GOT3 (cell line): ENCODE data around the gene LCA5L.
"Not testable (repeated sequence)": the region's sequence is repeated elsewhere in the genome, so short reads cannot be mapped to it uniquely, and the experiment has no call there.

Source experiments
- DNase-seq: peaks from one replicate; lab custom pipeline; 2025; ENCODE audit warnings: mixed read lengths; lab: John Stamatoyannopoulos, UW

Gene LCA5L

DNA sequence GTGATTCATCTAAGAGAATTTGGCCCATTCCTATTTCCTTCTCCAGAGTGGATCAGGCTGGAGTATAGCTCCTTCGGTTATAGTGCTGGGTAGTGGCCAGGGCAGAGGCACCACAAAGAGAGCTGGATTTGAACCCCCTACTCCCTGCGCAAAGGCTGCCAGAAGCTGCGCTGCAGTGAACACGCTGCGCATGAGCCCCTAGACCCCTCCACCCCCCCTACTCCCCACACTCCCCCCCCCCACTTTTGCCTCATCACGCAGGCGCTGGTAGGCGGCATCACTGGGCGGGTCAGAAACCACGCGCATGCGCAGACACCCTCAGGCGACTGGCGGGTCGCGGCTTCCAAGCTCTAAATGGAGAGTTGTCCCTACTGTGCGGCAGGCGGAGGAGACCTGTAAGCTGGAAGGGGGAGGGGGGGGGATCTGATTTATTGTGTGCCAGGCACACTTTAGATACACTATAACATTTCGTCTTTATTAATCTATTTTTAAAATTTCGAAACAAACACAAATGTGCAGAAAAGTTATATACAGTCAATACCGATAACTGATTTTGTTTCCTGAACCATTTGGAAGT, 58.0 kb downstream of the LCA5L start:
- DNase-seq, result peak; percentile 73

DNA sequence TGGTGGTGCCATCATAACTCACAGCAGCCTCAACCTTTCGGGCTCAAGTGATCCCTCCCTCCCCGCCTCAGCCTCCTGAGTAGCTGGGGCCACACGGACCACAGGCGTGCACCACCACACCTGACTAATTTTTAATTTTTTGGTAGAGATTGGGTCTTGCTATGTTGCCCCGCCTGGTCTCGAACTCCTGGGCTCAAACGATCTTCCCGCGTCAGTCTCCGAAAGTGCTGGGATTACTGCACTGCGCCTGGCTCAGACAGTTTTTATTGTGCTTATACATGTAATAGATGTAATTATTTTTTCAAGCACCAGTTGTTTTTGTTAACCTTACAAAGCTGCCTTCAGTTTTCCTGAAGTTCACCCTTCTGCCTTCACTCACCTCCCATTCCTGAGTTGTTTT, 58.7 kb downstream of the LCA5L start:
- DNase-seq, result no peak

DNA sequence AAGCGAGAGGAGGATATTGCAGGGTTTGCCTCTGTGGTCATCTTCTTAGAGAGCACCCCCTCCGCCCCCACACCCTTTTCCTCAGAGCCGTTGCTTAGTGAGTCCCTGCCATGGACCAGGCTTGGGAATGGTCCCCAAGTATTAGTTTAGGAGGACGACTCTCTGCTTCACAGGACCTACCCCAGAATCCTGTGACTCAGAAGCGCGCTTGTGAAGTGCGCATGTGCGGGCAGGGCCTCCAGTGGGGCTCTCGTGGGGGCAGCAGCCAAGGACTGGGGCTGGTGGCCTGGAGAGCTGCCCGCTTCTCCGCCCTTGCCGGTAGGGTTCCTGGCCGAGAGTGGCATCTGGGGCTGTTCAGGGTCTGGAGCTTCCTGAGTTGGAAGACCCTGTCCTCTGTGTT, 59.4 kb downstream of the LCA5L start:
- no peak for DNase-seq

DNA sequence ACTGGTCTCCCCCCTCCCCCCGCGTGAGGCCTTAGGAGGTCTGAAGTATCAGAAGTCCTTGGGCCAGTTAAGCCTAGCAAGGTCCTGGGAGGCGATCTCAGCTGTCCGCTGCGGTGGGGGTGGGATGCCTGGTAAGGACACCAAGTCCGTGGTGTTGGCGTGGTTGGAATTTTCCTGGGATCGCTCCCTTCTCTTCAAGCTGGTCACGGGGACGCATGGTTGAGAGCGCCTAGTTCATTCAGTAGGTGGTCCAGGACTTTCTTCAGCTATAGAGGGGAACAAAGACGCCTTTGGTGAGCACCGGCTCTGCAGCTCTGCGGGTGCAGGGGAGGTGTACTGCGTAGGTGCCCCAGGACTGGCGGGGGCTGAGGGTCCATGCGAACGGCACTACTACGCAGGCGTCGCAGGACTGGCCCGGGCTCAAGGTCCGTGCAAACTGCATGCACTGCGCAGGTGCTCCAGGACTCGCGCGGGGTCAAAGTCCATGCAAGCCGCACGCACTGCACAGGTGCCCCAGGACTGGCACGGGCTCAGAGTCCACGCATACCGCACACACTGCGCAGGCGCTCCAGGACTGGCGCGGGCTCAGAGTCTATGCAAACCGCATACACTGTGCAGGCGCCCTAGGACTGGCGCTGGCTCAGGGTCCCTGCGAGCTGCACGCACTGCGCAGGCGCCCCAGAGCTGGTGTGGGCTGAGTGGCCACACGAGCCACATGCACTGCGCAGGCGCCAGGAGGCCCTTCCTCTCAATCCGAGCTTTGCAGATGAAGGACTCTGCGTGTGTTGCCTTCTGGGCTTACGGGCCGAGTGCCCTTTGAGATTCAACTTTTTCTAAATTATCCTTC, 60.1 kb downstream of the LCA5L start:
- no peak for DNase-seq

DNA sequence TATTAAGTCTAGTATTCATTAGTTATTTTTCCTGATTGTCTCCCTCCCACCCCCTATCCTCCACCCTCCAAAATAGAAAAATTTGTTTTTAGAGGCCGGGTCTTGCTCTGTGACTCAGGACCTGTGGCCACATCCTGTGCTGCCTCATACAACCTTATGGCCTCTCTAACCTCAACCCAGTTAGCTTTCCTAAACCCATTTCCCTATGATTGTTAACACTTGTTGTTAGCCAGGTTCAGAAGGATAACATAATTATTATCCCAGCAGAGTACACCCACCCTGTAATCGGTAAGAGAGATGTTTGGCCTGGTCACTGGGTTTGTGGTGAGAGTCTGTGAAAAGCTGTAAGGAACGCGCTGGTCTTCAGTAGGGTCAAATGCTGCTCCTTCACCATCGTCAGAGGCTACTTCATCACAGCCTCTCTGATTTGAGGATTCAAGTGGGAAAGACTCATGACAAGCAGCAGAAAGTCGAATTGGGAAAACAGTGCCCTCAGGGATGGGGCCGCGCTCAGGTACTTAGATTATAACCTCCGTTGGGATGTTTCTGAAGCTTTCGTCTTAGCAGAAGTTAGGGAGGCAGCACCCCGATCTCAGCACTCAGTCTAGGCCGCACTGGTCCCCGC, 60.8 kb downstream of the LCA5L start:
- no peak for DNase-seq

DNA sequence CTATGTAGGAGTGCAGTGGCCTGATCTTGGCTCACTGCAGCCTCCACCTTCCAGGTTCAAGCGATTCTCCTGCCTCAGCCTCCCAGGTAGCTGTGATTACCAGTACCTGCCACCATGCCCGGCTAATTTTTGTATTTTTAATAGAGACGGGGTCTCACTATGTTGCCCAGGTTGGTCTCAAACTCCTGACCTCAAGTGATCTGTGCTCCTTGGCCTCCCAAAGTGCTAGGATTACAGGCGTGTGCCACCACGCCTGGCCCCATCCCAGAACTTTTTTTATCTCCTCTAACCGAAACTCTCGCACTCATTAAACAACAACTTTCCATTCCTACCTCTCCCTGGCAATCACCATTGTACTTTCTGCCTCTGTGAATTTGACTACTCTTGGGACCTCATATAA, 63.5 kb downstream of the LCA5L start:
- DNase-seq, result not testable (repeated sequence)

DNA sequence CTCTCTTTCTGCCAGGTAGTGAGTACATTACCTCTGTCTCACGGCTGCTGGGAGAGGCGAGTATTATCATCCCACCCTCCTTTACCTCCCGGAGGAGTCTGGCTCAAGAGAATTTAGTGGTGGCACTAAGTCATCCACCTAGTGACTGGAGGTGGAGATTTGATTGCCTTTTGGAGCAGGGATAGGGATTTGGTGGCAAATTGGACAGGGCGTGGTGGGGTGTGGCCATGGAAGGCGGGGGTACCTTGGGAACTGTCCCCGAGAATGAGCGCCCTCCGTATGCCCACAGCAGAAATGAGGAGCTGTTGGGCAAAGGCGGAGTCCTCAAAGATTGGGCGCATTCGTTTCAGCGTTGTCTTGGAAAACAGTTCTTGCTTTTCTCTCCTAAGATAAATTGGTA, 64.6 kb downstream of the LCA5L start:
- no peak for DNase-seq

DNA sequence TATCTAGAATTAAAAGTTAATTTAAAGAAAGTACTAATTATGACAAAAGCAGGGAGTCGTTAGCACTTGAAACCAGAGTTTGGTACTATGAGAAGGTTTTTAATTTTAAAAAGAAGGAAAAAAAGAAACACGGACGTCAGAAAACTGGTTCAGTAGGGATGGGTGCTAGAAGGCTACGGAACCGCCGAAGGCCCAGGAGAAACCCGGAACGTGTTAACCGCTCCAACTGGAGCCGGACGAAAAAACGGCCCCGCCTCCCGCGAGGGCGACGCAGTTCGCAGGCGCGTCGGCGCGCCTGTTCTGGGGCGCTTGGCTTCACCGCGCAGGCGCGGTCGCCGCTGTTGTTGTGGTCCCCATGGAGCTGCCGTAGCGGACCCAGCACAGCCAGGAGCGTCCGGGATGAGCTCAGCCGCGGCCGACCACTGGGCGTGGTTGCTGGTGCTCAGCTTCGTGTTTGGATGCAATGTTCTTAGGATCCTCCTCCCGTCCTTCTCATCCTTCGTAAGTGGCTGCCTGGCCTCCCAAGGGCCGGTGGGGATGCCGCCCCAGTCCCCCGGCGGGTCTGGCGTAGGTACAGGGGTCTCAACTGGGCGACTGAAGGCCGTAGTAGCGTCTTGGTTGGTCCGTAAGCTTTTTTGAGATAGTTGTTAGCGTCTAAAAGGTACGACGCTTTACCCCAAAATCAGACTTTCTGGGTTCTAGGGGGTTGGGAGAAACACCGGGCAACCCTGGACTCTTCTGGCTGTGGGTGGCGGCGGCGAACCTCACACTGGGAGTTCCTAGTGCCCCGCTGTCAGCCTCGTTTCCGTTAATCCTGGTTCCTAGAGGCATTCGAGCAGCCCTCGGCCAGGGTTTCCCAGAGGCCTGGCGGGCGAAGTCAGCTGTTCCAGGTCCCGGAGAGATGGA, 65.3 kb downstream of the LCA5L start:
- DNase-seq, result peak; percentile 87

DNA sequence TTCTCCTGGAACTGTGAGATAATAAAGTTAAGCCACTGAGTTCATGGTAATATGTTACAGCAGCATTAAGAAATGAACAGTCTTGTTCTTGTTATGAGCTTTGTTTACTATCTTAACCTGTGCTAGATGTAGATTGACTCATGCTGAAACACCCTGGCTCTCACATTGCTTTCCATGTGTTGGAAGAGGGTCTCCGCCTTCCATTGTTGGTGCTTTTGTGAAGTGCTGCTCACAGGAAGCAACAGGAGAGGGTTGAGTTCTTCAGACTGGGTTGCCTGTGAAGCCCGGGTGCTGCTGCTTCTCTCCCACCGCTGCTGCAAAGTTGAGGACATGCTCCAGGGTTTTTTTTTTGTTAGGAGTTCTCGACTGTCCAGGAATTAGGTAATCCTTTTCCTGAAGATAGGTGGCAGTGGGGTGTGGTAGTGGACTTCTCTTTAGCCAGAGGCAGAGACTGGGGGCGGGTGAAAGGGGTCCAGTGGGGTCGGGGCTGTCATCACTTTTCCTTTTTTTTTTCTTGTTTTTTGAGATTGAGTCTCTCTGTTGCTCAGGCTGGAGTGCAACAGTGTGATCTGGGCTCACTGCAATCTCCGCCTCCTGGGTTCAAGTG, 68.0 kb downstream of the LCA5L start:
- DNase-seq, result no peak

DNA sequence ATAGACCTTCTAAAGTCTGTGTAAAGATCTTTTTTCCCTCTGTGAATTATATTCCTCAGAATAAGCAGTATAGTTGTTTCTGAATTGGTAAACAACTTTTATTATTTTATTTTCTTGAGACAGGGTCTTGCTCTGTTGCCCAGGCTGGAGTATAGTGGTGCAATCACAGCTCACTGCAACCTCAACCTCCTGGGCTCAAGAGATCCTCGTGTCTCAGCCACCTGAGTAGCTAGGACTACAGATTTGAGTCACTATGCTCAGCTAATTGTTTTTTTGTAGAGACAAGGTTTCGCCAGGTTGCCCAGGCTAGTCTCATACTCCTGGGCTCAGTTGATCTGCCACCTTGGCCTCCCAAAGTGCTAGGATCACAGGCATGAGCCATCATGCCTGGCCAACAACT, 70.1 kb downstream of the LCA5L start:
- no peak for DNase-seq

DNA sequence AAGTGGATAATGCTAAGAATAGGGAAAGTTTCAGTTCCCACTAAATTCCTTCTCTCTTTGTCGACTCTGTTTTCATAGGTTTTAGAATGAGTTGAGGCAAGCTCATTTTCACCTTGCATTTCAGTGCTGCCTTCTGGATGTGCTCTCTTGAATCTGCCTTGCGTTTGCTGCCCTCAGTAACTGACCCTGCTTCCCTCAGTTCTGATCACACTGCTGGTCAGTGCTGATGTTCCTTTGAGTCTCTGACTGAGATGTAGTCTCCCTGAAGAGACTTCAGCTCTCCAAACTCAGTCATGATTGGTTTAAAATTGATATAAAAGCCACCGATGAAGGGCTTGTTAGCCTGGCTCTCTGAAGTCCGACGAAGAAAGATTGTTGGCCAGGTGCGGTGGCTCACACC, 71.5 kb downstream of the LCA5L start:
- no peak for DNase-seq

DNA sequence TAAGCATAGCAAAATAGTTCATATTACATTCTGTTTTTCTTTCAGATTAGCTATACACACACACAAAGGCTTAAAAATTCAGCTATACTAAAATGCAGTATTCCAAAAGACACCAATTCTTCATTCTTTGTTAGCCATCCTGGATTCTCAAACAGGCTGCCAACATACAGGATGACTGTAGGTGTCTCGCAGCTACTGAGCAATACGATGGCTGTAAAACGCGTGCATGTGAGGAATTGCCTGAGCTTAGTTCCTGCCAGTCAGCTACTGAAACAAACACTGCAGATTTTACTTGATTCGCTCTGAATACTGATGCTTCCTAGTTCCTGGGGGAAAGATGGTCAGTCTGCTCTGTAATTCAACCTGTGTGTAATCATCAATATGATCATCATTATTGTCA, 71.9 kb downstream of the LCA5L start:
- DNase-seq, result no peak

DNA sequence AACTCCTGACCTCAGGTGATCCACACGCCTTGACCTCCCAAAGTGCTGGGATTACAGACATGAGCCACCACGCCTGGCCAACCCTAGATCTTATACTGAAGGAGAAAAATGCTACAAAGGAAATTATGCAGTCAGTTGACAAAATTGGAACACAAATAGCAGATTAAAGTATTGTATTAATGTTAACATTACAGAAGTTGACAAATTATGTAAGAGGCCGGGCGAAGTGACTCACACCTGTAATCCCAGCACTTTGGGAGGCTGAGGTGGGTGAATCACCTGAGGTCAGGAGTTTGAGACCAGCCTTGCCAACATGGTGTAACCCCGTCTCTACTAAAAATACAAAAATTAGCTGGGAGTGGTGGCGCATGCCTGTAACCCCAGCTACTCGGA, 75.7 kb downstream of the LCA5L start:
- not testable (repeated sequence) for DNase-seq

DNA sequence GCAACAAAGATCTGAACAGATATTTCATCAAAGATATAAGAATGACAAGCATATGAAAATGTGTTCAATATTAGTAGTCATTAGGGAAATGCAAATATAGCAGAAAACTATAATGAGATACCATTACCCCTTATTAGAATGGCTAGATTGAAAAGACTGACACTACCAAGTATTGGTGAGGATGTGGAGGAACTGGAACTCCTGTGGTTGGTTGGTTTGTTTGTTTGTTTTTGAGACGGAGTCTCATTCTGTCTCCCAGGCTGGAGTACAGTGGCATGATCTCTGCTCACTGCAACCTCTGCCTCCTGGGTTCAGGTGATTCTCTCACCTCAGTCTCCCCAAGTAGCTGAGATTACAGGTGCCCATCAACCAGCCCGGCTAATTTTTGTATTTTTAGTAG, 77.8 kb downstream of the LCA5L start:
- DNase-seq, result no peak

DNA sequence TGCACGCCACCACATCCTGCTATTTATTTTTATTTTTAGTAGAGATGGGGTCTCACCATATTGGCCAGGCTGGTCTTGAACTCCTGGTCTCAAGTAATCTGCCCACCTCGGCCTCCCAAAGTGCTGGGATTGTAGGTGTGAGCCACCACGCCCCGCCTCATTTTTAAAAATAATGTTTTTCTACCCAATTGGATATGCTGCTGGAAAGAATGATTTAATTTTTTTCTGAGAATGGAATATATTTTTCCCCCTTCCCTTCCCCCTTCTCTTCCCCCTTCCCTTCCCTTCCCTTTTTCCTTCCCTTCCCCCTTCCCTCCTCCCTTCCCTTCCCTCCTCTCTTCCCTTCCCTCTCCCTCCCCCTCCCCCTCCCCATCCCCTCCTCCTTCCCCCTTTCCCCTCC, 79.0 kb downstream of the LCA5L start:
- no peak for DNase-seq

DNA sequence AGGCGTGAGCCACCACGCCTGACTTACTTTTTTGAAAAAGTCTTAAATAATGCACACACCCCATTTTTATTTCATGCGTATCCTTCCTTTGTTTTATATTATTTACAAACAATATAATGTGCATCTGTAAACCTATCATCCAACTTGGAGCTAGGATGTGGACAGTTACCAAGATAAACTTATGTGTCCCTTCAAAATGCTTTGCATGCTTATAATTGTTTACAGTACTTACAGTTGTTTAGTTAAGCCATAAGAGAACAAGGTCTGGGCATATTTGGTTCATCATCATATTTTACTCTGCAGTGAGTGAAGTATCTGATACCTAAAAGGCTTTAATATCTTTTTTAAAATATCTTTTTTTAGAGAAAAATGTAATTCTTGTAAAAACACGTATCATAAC, 80.6 kb downstream of the LCA5L start:
- no peak for DNase-seq

DNA sequence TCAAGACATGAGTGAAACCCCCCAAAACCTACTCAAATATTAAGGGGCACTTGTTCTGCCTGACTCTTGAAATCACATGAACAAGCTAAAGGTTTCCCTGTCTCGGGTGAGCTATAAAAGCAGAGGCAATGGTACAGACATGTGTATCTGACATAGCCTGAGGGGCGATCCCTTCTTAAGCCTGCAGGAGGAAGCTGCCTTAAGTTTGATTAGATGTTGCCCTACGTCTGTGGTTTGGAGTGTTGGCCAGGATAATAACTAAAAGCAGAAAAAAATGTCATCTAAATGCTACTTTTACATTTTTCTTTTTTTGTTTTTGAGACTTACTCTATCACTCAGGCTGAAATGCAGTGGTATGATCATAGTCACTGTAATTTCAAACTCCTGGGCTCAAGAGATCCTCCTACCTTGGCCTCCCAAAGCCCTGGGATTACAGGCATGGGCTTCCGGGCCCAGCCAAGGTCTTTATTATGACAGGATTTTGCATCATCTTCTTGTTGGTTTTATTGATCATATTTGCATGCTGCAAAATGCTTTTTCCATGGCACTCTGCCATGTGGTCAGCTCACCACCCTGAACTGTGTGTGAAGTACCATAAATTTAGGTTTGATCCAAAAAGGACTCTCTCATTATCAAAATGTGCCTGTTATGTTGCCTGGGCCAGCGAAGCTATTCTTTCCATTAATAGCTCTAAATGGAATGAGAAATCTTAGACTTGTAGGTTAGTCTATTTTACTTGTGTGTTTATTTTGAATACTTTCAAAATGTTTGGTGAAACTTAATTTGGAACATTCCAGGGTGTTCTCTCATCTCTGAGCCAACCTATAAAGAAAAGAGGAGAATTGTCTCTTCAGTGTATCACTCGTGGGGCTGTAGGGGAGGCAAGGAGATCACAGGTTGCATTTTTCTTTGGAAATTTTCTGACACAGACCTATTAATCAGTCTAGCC, 81.7 kb downstream of the LCA5L start:
- no peak for DNase-seq

DNA sequence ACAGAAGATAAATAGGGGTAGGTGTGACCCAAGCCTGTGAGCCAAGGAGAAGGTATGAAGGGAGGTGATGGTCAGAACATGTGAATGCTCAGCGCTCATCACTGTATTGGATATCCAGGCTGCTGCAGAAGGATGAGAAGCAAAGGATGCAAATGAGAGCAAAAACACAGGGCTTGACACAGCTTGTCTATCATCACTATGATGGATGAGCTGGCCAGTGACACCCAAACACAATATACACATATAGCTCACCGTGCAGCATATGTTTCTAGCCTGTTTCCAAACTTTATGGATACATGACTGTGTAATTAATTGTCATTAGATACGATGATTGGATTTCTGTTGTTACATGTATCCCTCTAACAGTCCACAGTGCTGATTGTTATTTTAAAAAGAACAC, 82.8 kb downstream of the LCA5L start:
- no peak for DNase-seq

DNA sequence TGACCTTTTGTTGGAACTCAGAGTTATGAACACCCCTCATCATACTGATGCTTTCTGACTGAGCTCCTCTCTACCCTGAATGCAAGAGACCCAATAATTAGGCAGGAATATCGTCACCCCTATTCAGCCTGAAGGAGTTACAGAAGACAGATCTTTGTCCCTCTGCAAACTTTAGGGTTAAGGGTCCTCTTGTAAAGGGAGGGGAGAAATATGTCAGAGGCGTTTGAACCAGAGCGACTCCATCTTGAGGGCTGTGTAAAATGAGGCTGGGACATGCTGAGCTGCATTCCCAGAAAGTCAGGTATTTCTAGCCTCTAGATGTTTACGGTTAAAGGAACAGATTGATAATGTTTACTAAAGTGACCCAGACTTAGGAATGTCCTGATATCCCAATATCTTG, 86.2 kb downstream of the LCA5L start:
- DNase-seq, result no peak
